CD4-positive, alpha-beta T cell treated with Interleukin-15 for 1 hour (primary cell): ENCODE results near the gene UTY.

ENCODE experiments used
- DNase-seq: peaks from one replicate; pipeline ENCODE4 v3.0.0-alpha.2; 2020

Gene UTY

DNA sequence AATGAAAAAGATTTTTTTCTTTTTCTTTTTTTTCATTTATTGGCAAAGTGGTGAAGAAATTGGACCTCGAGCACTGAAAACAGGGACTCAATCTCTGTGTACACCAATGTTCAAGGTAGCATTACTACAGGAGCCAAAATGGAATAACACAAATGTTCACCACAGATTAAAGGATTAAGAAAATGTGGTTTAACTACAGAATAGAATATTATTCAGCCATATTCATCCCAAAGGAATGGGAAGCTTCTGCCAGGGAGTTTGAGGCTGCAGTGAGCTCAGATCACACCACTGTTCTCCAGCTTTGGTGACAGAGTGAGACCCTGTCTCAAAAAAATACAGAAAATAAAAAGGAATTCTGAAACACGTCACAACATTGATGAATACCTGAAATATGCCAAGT is 81.0 kb downstream of the UTY start:
- no peak for DNase-seq

- DNase-seq = no peak
Observed at GRCh38 chrY:13381110-13381683, 98.6 kb downstream of the UTY start.

DNA sequence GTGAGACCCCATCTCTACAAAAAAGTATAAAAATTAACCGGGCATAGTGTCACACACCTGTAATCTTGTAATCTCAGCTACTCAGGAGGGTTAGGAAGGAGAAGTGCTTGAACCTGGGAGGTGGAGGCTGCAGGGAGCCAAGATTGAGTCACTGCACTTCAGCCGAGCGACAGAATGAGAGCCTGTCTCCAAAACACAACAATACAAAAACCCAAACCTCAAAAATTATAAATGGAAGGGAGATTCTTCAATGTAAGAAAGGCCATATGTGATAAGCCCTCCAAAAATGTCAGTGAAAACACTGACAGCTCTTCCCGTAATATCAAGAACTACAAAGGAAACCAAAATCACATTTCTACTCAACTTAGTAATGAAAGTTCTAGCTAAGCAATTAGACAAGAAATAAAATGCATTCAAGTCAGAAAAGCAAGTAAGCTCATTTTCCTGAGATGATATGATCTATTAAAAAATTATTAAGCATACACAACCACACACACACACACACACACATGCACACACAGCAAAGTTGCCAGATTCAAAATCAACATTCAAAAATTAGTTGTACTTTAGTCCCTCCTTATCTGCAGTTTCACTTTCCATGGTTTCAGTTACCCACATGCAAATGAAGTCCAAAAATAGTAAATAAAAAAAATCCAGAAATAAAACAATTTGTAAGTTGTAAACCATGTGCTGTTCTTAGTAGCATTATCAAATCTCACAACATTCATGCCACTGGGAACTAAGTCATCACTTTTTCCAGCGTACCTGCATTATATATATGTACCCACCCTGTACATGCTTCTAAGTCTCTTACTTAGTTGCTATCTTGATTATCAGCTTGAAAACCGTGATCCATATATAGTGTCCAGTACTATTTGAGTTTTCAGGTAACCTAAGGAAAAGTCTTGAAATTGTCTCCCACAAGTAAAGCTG is 108.7 kb downstream of the UTY start:
- DNase-seq = no peak

- DNase-seq = no peak
Observed at GRCh38 chrY:13370245-13370644, 109.6 kb downstream of the UTY start.

- DNase-seq = no peak
Observed at GRCh38 chrY:13368513-13368845, 111.4 kb downstream of the UTY start.

GRCh38 chrY:13363641-13364040 is 116.2 kb downstream of the UTY start:
- no peak for DNase-seq

- DNase-seq = no peak
Observed at GRCh38 chrY:13362662-13363061, 117.2 kb downstream of the UTY start.

DNA sequence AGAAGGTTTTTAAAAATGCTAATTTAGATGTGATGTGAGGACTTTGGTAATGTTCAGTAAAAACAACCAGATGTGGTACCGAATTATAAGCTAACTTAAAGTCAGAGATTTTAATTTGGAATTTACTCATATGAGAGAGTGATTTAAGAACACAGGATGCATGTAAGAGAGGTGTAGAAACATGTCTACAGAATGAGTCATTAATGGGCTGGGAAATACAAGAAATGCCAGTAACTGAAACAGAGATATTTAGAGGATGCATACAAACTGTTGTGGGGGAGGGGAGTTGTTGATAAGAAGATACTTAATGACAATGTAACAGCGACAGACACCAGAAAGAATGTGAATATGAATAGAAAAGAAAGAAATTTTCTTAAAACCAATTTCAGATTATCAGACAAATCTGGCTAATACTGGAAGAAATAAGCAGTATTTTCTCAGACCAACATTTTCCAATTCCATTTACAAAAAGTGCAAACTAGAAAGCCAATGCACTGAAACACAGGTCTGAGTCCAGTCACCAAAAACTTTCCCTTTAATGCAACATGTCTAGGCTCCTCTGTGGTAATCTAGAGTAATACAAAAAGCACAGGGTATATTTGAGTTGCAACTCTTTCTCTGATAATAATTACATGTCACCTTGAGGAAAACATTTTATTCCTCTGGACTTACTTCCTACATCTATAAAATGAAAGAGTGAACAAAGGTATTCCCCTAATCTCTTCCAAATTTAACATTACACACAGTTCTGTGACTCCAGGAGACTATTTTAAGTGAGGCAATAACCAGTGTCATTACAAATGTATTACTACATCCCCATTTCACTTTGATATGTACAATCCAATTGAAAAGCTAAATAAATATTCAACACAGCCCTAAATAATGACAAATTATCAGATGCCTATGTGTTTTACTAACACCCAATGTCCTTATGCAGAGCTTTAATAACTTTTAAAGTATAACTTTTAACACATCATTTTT is 117.9 kb downstream of the UTY start:
- DNase-seq = no peak

- no peak for DNase-seq
Observed at GRCh38 chrY:13351443-13351842, 128.4 kb downstream of the UTY start.

GRCh38 chrY:13347106-13347505 is 132.7 kb downstream of the UTY start:
- DNase-seq = no peak

DNA sequence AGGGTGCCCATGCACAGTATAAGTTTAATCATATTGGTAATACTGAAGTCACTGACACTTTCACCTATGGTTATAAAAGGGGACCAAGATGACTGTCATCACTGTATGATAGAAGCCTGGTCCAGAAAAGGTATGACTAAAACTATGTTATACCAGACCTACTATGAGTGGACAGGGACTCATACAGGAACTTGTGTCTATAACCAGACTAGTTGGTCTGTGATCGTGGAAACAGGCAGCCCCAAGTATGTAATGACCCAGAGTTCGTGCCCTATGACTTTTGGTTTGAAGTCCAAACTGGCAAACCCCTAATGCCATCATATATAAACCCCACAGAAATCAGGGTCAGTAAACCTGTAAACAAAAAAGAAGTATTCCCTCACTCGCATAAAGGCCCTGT is 134.3 kb downstream of the UTY start:
- DNase-seq = no peak

GRCh38 chrY:13343307-13343946 is 136.4 kb downstream of the UTY start:
- no peak for DNase-seq

DNA sequence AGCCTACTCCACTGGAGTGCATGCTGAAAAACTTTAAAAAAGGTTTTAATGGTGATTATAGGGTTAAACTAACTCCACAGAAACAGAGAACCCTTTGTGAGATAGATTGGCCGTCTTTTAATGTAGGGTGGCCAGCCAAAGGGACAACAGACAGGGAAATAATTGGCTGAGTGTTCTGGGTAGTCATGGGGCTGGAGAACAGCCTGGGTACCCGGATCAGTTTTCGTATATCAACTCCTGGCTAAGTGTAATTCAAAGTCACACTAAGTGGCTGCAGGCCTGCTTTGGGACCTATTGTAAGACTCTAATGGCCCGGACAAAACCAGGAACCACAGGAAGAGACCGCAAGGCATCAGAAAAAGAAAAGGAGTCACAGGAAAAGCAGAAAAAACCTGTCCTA is 139.9 kb downstream of the UTY start:
- no peak for DNase-seq

- DNase-seq = no peak
Observed at GRCh38 chrY:13339381-13339780, 140.5 kb downstream of the UTY start.

GRCh38 chrY:13338711-13339110 is 141.1 kb downstream of the UTY start:
- no peak for DNase-seq

- DNase-seq = no peak
Observed at GRCh38 chrY:13337934-13338333, 141.9 kb downstream of the UTY start.

GRCh38 chrY:13333791-13334190 is 146.0 kb downstream of the UTY start:
- no peak for DNase-seq

DNA sequence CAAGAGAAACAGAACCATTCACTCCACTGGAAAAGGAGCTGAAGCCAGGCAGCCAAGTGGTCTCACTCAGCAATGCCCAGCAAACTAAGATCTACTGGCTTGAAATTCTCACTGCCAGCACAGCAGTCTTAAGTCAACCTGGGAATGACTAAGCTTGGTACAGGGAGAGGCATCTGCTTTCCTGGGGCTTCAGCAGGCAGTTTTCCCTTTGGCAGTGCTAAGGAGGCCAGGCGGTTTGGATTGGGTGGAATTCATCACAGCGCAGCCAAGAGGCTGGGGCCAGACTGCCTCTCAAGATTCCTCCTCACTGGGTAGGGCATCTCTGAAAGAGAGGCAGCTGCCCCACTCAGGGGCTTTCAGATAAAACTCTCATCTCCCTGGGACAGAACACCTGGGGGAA is 149.2 kb downstream of the UTY start:
- no peak for DNase-seq

DNA sequence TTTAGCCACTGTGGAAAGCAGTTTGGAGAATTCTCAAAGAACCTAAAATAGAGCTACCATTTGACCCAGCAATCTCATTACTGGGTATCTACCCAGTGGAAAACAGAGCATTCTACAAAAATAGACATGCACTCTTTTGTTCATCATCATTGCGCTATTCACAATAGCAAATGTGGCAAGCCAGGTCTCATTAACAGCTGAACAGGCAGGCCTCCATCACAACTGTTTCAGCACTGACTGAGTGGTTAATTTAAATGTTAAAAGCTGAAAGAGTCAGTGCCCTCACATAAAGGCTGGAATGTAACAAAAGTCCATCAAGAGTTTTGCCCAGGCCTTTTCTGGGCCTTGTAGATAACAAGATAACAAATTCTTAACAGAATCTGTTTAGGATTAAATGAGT is 166.9 kb downstream of the UTY start:
- no peak for DNase-seq

DNA sequence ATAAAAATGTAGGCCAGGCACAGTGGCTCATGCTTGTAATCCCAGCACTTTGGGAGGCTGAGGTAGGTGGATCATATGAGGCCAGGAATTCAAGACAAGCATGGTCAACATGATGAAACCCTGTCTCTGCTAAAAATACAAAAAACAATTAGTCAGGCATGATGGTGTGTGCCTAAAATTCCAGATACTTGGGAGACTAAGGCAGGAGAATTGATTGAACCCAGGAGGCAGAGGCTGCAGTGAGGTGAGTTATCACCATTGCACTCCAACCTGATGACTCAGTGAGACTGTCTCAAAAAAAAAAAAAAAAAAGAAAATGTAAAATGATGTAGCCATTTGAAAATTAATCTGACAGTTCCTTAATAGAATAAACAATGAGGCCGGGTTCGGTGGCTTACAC is 171.9 kb downstream of the UTY start:
- no peak for DNase-seq

DNA sequence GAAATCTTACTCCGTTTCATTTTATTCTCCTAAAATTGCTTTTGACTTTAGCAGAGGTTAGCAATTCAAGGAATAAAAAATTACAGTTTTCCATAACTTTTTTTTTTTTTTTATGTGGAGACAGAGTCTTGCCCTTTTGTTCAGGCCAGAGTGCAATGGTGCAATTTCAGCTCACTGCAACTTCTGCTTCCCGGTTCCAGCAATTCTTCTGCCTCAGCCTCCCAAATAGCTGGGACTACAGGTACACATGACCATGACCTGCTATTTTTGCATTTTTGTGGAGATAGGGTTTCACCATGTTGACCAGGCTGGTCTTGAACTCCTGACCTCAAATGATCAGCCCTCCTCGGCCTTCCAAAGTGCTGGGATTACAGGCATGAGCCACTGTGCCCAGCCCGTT is 179.0 kb downstream of the UTY start:
- DNase-seq = no peak

- DNase-seq = no peak
Observed at GRCh38 chrY:13299411-13299810, 180.4 kb downstream of the UTY start.
